WERI-Rb-1 (cell line): ENCODE measurements around the gene IGLL5.

Experiments
- DNase-seq: peaks from one replicate; pipeline ENCODE4 v3.0.0-alpha.2; 2020
- H3K27ac ChIP-seq: fragments of 250-450 bp; sonication (Bioruptor Pico); 2 replicates; pipeline ENCODE4 v1.5.1; 2020; ENCODE audit warnings: mild to moderate bottlenecking, moderate library complexity
- H3K27me3 ChIP-seq: fragments of 250-450 bp; sonication (Bioruptor Pico); 2 replicates; pipeline ENCODE4 v1.5.1; 2021; ENCODE audit warnings: mild to moderate bottlenecking, low read depth, moderate library complexity; ENCODE audit not compliant: insufficient read depth, severe bottlenecking
- H3K36me3 ChIP-seq: fragments of 250-450 bp; sonication (Bioruptor Pico); 2 replicates; pipeline ENCODE4 v1.5.1; 2020; ENCODE audit warnings: mild to moderate bottlenecking, moderate library complexity
- H3K4me3 ChIP-seq: 2 replicates; pipeline ENCODE4 v1.5.1; 2011; ENCODE audit warnings: low read depth, mild to moderate bottlenecking, control low read depth, low read length
- H3K9me3 ChIP-seq: fragments of 250-450 bp; sonication (Bioruptor Pico); 2 replicates; pipeline ENCODE4 v1.5.1; 2021; ENCODE audit warnings: mild to moderate bottlenecking, moderate library complexity; ENCODE audit not compliant: severe bottlenecking
- TF ChIP-seq, protein P1 (sequence below): IDR thresholded peaks from 2 replicates; pipeline ENCODE4 v1.5.1; 2011; ENCODE audit warnings: low read depth, mild to moderate bottlenecking, control low read depth, inconsistent platforms, low read length

Gene IGLL5

DNA sequence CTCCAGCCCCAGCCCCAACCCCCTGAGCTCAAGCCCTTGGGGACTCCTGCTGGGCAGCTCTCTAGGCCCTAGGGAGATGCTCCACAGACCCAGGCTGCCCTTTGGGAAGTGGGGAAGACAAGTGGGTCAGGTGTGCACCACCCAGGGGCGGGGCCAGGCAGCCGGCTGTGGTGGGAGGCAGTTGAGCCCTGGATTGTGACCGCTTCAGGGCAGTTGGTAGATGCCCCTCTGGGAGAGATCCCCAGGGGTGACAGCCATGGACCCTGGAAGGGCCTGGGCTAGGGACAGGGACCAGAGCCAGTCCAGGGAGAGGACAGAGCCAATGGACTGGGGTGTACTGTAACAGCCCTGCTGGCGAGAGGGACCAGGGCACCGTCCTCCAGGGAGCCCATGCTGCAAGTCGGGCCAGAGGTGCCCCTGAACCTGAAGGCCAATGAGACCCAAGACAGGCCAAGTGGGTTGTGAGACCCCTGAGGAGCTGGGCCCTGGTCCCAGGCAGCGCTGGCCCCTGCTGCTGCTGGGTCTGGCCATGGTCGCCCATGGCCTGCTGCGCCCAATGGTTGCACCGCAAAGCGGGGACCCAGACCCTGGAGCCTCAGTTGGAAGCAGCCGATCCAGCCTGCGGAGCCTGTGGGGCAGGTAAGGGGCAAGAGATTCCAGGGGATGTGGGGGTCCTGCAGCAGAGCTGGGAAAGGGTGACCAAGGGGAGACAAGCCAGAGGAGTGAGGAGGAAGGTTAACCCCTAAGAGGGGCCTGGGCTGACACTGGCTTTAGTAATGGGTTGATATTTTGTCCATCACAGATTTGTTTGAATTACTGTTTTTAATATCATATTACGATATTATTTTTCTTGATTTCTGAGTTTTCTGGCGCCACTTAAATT, at the start of gene IGLL5:
IGLL5 (plus strand) TSS at position 196 of the 883 bp plus-strand sequence; CDS start at position 434, 238 bp downstream.
- DNase-seq = no peak
- no peak within 1 kb of the TSS for H3K4me3 ChIP-seq
- H3K36me3 ChIP-seq = no peaks in the 10 kb centered on the region
- no peak within 1 kb of the TSS for H3K27ac ChIP-seq
- peaks cover under 1% of the 10 kb centered on the region for H3K9me3 ChIP-seq
- TF ChIP-seq, protein P1, sequence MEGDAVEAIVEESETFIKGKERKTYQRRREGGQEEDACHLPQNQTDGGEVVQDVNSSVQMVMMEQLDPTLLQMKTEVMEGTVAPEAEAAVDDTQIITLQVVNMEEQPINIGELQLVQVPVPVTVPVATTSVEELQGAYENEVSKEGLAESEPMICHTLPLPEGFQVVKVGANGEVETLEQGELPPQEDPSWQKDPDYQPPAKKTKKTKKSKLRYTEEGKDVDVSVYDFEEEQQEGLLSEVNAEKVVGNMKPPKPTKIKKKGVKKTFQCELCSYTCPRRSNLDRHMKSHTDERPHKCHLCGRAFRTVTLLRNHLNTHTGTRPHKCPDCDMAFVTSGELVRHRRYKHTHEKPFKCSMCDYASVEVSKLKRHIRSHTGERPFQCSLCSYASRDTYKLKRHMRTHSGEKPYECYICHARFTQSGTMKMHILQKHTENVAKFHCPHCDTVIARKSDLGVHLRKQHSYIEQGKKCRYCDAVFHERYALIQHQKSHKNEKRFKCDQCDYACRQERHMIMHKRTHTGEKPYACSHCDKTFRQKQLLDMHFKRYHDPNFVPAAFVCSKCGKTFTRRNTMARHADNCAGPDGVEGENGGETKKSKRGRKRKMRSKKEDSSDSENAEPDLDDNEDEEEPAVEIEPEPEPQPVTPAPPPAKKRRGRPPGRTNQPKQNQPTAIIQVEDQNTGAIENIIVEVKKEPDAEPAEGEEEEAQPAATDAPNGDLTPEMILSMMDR = no peak
- H3K27me3 ChIP-seq = peaks cover 2% of the 10 kb centered on the region

DNA sequence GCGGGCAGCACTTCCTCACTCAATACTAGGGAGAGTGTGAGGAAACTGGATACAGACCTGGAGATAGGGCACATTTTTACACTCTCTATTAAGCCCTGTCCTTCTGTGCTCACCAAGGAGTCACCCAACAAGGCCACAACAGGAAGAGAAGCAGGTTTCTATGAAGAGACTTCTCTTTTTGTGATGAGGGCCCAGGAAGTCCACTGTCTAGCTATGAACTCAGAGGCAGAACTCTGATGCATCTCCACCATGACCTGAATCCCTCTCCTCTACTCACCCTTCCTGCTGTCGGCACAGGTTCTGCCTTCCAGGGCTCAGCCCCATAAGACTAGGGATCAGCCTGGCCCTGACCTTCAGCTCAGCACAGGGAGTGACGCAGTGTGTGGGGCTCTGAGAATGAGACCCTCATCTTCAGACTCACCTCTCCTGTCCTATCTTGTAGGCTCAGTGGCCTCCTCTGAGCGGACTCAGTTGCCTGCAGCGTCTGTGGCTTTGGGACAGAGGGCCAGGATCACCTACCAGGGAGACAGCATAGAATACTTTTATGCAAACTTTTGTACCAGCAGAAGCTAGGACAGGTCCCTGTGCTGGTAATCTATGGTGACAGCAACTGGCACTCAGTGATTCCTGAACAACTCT, 49.3 kb upstream of the IGLL5 start:
- H3K4me3 ChIP-seq = no peak overlapping the region
- H3K9me3 ChIP-seq = no peaks in the 10 kb centered on the region
- no peaks in the 10 kb centered on the region for H3K36me3 ChIP-seq
- no peak for DNase-seq
- no peaks in the 10 kb centered on the region for H3K27me3 ChIP-seq
- H3K27ac ChIP-seq = no peak overlapping the region
- TF ChIP-seq, protein P1 = no peak

DNA sequence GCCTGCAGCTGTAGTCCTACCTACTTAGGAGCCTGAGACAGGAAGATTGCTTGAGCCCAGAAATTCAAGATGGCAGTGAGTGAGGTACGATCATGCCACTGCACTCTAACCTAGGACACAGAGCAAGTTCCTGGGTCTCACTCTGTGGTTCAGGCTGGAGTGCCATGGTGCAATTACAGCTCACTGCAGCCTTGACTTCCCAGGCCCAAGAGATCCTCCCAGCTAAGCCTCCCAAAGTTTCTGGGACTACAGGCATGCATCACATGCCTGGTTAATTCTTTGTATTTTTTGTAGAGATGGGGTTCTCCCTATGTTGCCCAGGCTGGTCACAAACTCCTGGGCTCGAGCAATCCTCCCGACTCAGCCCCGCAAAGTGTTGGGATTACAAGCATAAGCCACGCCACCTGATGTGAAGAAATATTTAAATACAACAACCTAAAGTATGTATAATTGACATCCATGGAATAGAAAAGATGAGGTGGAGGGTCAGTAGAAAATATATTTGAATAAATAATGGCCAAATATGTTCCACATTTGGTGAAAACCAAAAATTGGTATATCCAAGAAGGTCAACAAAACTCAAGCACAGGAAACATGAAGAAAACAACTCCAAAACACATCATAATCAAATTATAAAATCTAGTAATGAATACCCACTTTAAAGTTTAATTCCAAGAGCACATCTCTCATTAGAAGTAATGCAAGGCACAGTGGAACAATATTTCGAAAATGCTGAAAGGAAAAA, 47.9 kb upstream of the IGLL5 start:
- H3K27me3 ChIP-seq = no peaks in the 10 kb centered on the region

DNA sequence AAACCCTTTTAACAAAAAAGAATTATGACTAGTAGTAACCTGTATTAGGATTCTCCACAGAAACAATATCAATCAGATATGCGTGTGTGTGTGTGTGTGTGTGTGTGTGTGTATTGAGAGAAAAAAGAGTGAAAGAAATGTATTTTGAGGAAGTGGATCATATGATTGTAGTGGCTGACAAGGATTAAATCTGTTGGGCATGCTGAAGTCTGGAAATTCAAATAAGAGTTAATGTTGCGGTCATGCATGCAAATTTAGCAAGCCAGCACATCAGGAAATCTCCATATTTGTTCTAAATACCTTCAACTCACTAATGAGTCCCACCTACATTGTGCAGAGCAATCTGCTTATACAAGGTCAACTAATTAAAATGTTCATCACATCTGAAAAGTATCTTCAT, 46.8 kb upstream of the IGLL5 start:
- TF ChIP-seq, protein P1 = no peak
- no peaks in the 10 kb centered on the region for H3K9me3 ChIP-seq
- no peak overlapping the region for H3K27ac ChIP-seq
- no peak for DNase-seq
- no peak overlapping the region for H3K4me3 ChIP-seq
- H3K36me3 ChIP-seq = no peaks in the 10 kb centered on the region
- H3K27me3 ChIP-seq = no peaks in the 10 kb centered on the region

More for the DNA sequence above, 47.9 kb upstream of the IGLL5 start:
- Histone ChIP-seq H3K9me3 (no peaks in the 10 kb centered on the region), H3K4me3 (no peak overlapping the region), H3K27ac (no peak overlapping the region), H3K36me3 (no peaks in the 10 kb centered on the region)
- TF ChIP-seq, protein P1 = no peak
- no peak for DNase-seq

DNA sequence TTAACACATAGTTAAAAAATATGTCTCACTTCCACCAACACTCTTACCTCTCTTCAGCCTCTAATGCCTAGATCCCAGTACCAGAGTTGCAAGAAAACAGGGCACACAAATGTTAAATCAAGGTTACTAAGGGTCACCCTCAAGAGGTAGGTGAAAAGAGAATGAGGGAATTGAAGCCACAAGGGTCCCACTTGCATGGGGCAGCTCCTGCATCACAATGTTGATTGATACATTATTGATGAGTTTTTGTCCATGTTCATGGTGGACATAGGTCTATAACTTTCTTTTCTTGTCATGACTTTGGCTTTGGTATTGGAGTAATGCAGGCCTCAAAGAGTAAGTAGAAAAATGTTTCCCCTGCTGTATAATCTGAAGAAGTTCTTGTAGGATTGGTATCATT, 46.0 kb upstream of the IGLL5 start:
- TF ChIP-seq, protein P1 = no peak
- DNase-seq = no peak
- Histone ChIP-seq H3K27ac (no peak overlapping the region), H3K9me3 (no peaks in the 10 kb centered on the region), H3K4me3 (no peak overlapping the region), H3K27me3 (no peaks in the 10 kb centered on the region), H3K36me3 (no peaks in the 10 kb centered on the region)
